Stimulated activated CD4-positive, alpha-beta T cell treated with anti-CD3 and anti-CD28 coated beads, Interleukin-12 subunit alpha, Interleukin-12 subunit beta, amount 100 ng/mL, for 48 hours (primary cell): ENCODE results near the gene DQX1.
A peak's percentile ranks its signal among the peaks of the same experiment; 100 is the strongest.

ENCODE experiments used
- DNase-seq, 3 donors: peaks; one replicate each; pipeline ENCODE4 v3.0.0-alpha.2; 2020; ENCODE audit warnings: low read depth in 2 of 3, low spot score in 1 of 3

Gene DQX1

GRCh38 chr2:74554820-74555531 is 28.9 kb upstream of the DQX1 start:
- DNase-seq, result no peak

GRCh38 chr2:74553892-74554819 is 28.1 kb upstream of the DQX1 start, which contains the start of the genes DOK1 and LOXL3:
DOK1 (plus strand) TSS chr2:74554720; CDS start chr2:74554755, 35 bp downstream.
LOXL3 (minus strand) TSS chr2:74553942; CDS start chr2:74552634, 1,308 bp downstream.
- DNase-seq, result peak; percentile 71 to 86 (median 80)

- DNase-seq, result no peak
Observed at GRCh38 chr2:74552914-74553811, 27.1 kb upstream of the DQX1 start.

GRCh38 chr2:74551942-74552913 is 26.2 kb upstream of the DQX1 start:
- DNase-seq, result no peak

GRCh38 chr2:74551530-74551929 is 25.5 kb upstream of the DQX1 start:
- DNase-seq, result no peak

- DNase-seq, result no peak
Observed at GRCh38 chr2:74550231-74550630, 24.2 kb upstream of the DQX1 start.

- peak in 1 of 3 donors; percentile 24 for DNase-seq
Observed at GRCh38 chr2:74548900-74549826, 23.1 kb upstream of the DQX1 start.

GRCh38 chr2:74548285-74548899 is 22.4 kb upstream of the DQX1 start:
- no peak for DNase-seq

- no peak for DNase-seq
Observed at GRCh38 chr2:74546004-74546403, 20.0 kb upstream of the DQX1 start.

- DNase-seq, result no peak
Observed at GRCh38 chr2:74544634-74545033, 18.6 kb upstream of the DQX1 start.

GRCh38 chr2:74542978-74543377 is 16.9 kb upstream of the DQX1 start:
- no peak for DNase-seq

- no peak for DNase-seq
Observed at GRCh38 chr2:74540291-74540690, 14.3 kb upstream of the DQX1 start.

GRCh38 chr2:74538881-74539339 is 12.9 kb upstream of the DQX1 start:
- no peak for DNase-seq

GRCh38 chr2:74537140-74537539 is 11.1 kb upstream of the DQX1 start:
- no peak for DNase-seq

- no peak for DNase-seq
Observed at GRCh38 chr2:74536166-74536950, 10.3 kb upstream of the DQX1 start.

GRCh38 chr2:74535440-74535965 is 9.5 kb upstream of the DQX1 start:
- no peak for DNase-seq

GRCh38 chr2:74534411-74534810 is 8.4 kb upstream of the DQX1 start:
- no peak for DNase-seq
